Measurements from ENCODE around the gene PTCH1. TPM values are rescaled to one million over a fixed set of nuclear protein-coding genes. Genes with fewer than 3 reads are reported as not detected.

The PTCH1 gene
- total RNA-seq, 1 experiment from 2014 or later = 6.6 TPM

DNA sequence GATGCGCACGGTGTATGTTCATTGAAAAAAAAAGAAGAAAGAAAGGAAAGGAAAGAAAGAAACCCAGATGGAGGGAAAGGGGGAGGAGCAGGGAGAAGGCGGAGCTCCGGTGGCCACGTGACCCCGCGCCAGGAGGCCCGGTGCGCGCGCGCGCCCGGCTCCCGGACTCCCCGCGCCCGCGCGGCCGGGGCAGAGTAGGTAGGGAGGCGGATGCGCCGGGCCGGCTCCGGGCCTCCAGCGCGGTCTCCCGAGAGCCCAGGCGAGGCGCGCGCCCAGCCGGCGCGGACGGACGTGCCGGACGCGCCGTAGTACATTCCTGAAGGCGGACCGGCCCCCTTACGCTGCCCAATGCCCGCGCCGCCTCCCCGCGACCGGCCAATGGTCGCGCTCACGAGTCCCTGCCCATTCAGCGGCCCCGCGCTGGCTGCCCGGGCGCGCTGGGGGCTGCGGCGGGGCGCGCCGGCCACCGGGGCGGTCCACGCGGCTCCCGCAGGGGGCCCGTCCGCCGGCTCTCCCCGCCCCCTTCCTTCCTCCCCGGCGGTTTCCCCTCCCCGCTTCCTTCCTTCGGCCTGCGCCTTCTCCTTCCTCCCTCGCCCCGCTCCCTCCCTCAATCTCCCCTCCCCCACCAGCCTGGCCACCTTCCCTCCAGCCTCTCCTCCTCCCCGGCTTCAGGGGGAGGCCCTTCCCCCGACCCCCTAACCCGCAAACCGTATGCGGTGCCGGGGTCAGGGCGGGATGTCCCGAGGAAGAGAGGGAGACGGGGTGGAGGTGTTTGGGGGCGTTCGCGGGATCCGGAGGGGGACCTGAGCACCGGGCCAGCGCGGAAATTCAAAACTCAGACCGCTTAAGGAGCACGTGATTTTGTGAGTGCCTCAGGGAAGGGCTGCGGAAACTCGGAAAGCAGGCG is 5.8 kb downstream of the PTCH1 start:
- DNase-seq (ENCODE audit: low read depth, low spot score) (no peak), ATAC-seq (peak; percentile 79)
- ChIA-PET CTCF (interaction anchor here (0.7 kb wide), 1 partner anchor 701 kb away, joined by 9 read pairs; no protein-coding TSS in a partner anchor), POLR2A (interaction anchor here (0.6 kb wide), 1 partner anchor 786 kb away, joined by 8 read pairs; no protein-coding TSS in a partner anchor)
- TF ChIP-seq POLR2AphosphoS5 (IDR thresholded peaks at IDR 0.05; ENCODE audit: low read depth, low read length) (no peak), REST (IDR thresholded peaks at IDR 0.05; ENCODE audit: insufficient read depth in 1 of 2, low read depth in 2 of 2, low read length in 1 of 2) (no peak), TCF7L2 (IDR thresholded peaks at IDR 0.05; ENCODE audit: low read depth, low read length) (no peak), SIN3A (IDR thresholded peaks at IDR 0.05; ENCODE audit: borderline replicate concordance, insufficient read depth, low read depth, low read length) (peak; percentile 79; the same call in 1 of the 2 replicates)
- TF ChIP-seq, protein P1, sequence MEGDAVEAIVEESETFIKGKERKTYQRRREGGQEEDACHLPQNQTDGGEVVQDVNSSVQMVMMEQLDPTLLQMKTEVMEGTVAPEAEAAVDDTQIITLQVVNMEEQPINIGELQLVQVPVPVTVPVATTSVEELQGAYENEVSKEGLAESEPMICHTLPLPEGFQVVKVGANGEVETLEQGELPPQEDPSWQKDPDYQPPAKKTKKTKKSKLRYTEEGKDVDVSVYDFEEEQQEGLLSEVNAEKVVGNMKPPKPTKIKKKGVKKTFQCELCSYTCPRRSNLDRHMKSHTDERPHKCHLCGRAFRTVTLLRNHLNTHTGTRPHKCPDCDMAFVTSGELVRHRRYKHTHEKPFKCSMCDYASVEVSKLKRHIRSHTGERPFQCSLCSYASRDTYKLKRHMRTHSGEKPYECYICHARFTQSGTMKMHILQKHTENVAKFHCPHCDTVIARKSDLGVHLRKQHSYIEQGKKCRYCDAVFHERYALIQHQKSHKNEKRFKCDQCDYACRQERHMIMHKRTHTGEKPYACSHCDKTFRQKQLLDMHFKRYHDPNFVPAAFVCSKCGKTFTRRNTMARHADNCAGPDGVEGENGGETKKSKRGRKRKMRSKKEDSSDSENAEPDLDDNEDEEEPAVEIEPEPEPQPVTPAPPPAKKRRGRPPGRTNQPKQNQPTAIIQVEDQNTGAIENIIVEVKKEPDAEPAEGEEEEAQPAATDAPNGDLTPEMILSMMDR (IDR thresholded peaks at IDR 0.05) = no peak
- no TSS peak for BruUV-seq (replicated peaks)
- peak overlapping the region; percentile 78 for H3K27ac ChIP-seq (ENCODE audit: low read length)
- peak overlapping the region; percentile 78 to 82 for H3K4me3 ChIP-seq (ENCODE audit: low read depth in 2 of 2, low read length in 2 of 2)
- H3K27me3 ChIP-seq (ENCODE audit: control insufficient read depth, insufficient read depth, low read length) = no peaks in the 10 kb centered on the region
- no peaks in the 10 kb centered on the region for H3K9me3 ChIP-seq (ENCODE audit: control insufficient read depth, insufficient read depth, low read depth, low read length)
- H3K4me1 ChIP-seq (ENCODE audit: control insufficient read depth, insufficient read depth, low read length) = no peaks in the 10 kb centered on the region
- H3K36me3 ChIP-seq (ENCODE audit: control insufficient read depth, insufficient read depth, low read length) = no peaks in the 10 kb centered on the region; the same call in 1 of the 2 replicates
- in situ Hi-C loops (cut with HindIII; ENCODE audit: low pct_unique_long_range_greater_than_20kb, low sequenced_read_pairs) (no loop called here), intact Hi-C loops (cut with micrococcal nuclease; ENCODE audit: unreplicated experiment) (loop anchor here (10.0 kb wide), 1 partner anchor 1114 kb away; no protein-coding TSS in a partner anchor)

- Histone ChIP-seq H3K4me3 (ENCODE audit: low read depth in 2 of 2, low read length in 2 of 2) (peak overlapping the region; percentile 78 to 82), H3K36me3 (ENCODE audit: control insufficient read depth, insufficient read depth, low read length) (no peaks in the 10 kb centered on the region; the same call in 1 of the 2 replicates), H3K4me1 (ENCODE audit: control insufficient read depth, insufficient read depth, low read length) (no peaks in the 10 kb centered on the region), H3K9me3 (ENCODE audit: control insufficient read depth, insufficient read depth, low read depth, low read length) (no peaks in the 10 kb centered on the region), H3K27me3 (ENCODE audit: control insufficient read depth, insufficient read depth, low read length) (no peaks in the 10 kb centered on the region), H3K27ac (ENCODE audit: low read length) (peak overlapping the region; percentile 78)
- ATAC-seq = no peak
- ChIA-PET CTCF (interaction anchor here (0.7 kb wide), 1 partner anchor 702 kb away, joined by 9 read pairs; no protein-coding TSS in a partner anchor), POLR2A (no interaction called here)
- BruUV-seq (replicated peaks) = no TSS peak
- no peak for TF ChIP-seq REST (IDR thresholded peaks at IDR 0.05; ENCODE audit: insufficient read depth in 1 of 2, low read depth in 2 of 2, low read length in 1 of 2)
- TF ChIP-seq, protein P1 (IDR thresholded peaks at IDR 0.05) = no peak
- TF ChIP-seq POLR2AphosphoS5 (IDR thresholded peaks at IDR 0.05; ENCODE audit: low read depth, low read length) = no peak
- TF ChIP-seq SIN3A (IDR thresholded peaks at IDR 0.05; ENCODE audit: borderline replicate concordance, insufficient read depth, low read depth, low read length) = no peak
- no peak for TF ChIP-seq TCF7L2 (IDR thresholded peaks at IDR 0.05; ENCODE audit: low read depth, low read length)
- intact Hi-C loops (cut with micrococcal nuclease; ENCODE audit: unreplicated experiment) (loop anchor here (5.0 to 10.0 kb wide), 3 partner anchors 193 to 1115 kb away; partner anchors contain the start of genes ERCC6L2 and FANCC), in situ Hi-C loops (cut with HindIII; ENCODE audit: low pct_unique_long_range_greater_than_20kb, low sequenced_read_pairs) (no loop called here)
- no peak for DNase-seq (ENCODE audit: low read depth, low spot score)
Measured at GRCh38 chr9:95509851-95510708, 6.7 kb downstream of the PTCH1 start.

Measured in Panc1 (cell line).